ENCODE data around the gene RHBDL2. TPM values are rescaled to one million over a fixed set of nuclear protein-coding genes. Genes with fewer than 3 reads are reported as not detected.

Gene RHBDL2
- total and polyA plus RNA-seq, 9 of the 15 experiments (the other 6 are each of a cell fraction or from before 2014, with no cell fraction given): not detected

- TF ChIP-seq FIP1L1 (IDR thresholded peaks at IDR 0.05; ENCODE audit: low read depth, low read length, poor library complexity, severe bottlenecking) (peak; percentile 24), MXD1 (CRISPR knock-in tag; IDR thresholded peaks at IDR 0.05; ENCODE audit: borderline replicate concordance, poor library complexity, severe bottlenecking) (peak; percentile 44), HDGF (IDR thresholded peaks at IDR 0.05) (no peak), SRSF7 (optimal IDR thresholded peaks at IDR 0.05; ENCODE audit: low read depth, low read length) (no peak), ZNF280B (CRISPR knock-in tag; IDR thresholded peaks at IDR 0.05) (no peak), C11orf30 (IDR thresholded peaks at IDR 0.05; ENCODE audit: low read depth) (no peak), ERF (CRISPR knock-in tag; IDR thresholded peaks at IDR 0.05) (peak; percentile 90), ZMIZ1 (IDR thresholded peaks at IDR 0.05; ENCODE audit: low read depth in 2 of 2, low read length in 2 of 2) (peak; percentile 24 to 79; a peak in 2 of 4 replicates), ZNF277 (CRISPR knock-in tag; IDR thresholded peaks at IDR 0.05; ENCODE audit: borderline replicate concordance) (no peak), OTX1 (CRISPR knock-in tag; IDR thresholded peaks at IDR 0.05) (no peak), ZNF232 (CRISPR knock-in tag; IDR thresholded peaks at IDR 0.05) (no peak), ZNF830 (CRISPR knock-in tag; IDR thresholded peaks at IDR 0.05) (0 out of 2 replicates have a peak, but pooled peaks have one; percentile 72), NR2F6 (CRISPR knock-in tag; IDR thresholded peaks at IDR 0.05) (no peak)
These were observed 49.4 kb upstream of the RHBDL2 start, which contains the start of gene AKIRIN1 (continued) for GRCh38 chr1:38990738-38991637.

Data from K562 (cell line).